Right atrium auricular region (tissue), 2 donors: Measurements from ENCODE around the gene PLD5. TPM values are rescaled to one million over a fixed set of nuclear protein-coding genes. Genes with fewer than 3 reads are reported as not detected.
"Not testable (repeated sequence)": the region's sequence is repeated elsewhere in the genome, so short reads cannot be mapped to it uniquely, and the experiment has no call there.

Source experiments
- DNase-seq: peaks from one replicate; pipeline ENCODE4 v3.0.0-alpha.2; 2019; ENCODE audit warnings: low spot score
- H3K27ac ChIP-seq, 2 donors: fragments of 200-600 bp; sonication (generic); 1 replicate in 1 of 2; 2 replicates in 1 of 2; pipeline ENCODE4 v1.5.1; 2016 to 2019
- H3K27me3 ChIP-seq, 2 donors: fragments of 200-600 bp; sonication (generic); one replicate each; pipeline versions ENCODE4 v1.5.1 to v1.6.0; 2017 to 2019
- H3K36me3 ChIP-seq: fragments of 200-600 bp; sonication (generic); one replicate; pipeline ENCODE4 v1.5.1; 2016
- H3K4me1 ChIP-seq, 2 donors: fragments of 200-600 bp; sonication (generic); one replicate each; pipeline versions ENCODE4 v1.5.1 to v1.6.0; 2017 to 2019
- H3K4me3 ChIP-seq, 2 donors: fragments of 200-600 bp; sonication (generic); 1 replicate in 1 of 2; 2 replicates in 1 of 2; pipeline ENCODE4 v1.5.1; 2017 to 2019; ENCODE audit warnings: mild to moderate bottlenecking in 1 of 2, moderate library complexity in 1 of 2
- H3K9me3 ChIP-seq, 2 donors: fragments of 200-600 bp; sonication (generic); one replicate each; pipeline ENCODE4 v1.5.1; 2019
- total RNA-seq, 2 donors: library from RNA; depleted of rRNA; stranded (reverse); fragments of >200 nt; gene quantifications; one replicate each; pipeline ENCODE4 v1.1.0, GENCODE V29; 2016
- TF ChIP-seq, protein P1 (sequence below), 2 donors: fragments of 200-600 bp; sonication (generic); IDR thresholded peaks; one replicate each; pipeline ENCODE4 v1.5.1; 2019; ENCODE audit warnings: antibody characterized with exemption in 2 of 2

PLD5 gene
- total RNA-seq, 2 donors from 2014 or later, result 0.12 to 0.19 TPM

DNA sequence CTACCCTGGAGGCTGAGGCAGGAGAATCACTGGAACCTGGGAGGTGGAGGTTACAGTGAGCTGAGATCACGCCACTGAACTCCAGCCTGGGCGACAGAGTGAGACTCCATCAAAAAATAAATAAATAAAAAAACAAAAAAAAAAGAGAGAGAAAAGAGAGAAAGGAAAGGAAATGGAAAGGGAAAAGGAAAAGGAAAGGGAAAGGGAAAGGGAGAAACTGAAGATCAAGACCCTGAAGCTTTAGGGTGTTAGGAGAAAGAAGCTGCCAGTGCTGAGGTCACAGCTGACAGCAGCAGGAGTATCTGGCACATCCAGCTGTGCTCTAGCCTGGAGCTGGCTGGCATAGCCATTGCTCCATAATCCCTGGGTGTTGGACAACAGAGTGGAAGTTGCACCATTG is 257.5 kb downstream of the PLD5 start:
- not testable (repeated sequence) for H3K4me3 ChIP-seq, DNase-seq, H3K4me1 ChIP-seq, H3K9me3 ChIP-seq, H3K36me3 ChIP-seq, H3K27ac ChIP-seq, H3K27me3 ChIP-seq

DNA sequence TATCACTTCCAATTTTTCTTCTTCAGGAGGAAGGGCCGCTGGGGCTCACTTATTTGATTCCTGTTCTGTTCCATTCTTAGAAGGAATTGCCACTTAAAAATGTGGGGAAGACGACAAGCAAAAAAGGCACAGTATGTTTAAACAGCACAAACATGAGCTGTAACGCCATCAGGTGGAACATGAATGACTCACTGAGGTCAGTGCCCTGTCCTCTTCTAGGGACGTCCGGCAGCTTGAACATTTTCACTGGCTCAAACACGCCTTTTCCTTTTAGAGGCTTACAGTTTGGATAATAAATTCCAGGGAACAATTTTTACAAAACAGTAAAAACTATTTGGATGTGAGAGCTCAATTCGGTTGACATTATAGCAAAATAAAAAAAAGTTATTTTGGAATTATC is 260.1 kb downstream of the PLD5 start:
- not testable (repeated sequence) for H3K27me3 ChIP-seq, DNase-seq, H3K9me3 ChIP-seq, H3K4me3 ChIP-seq, H3K36me3 ChIP-seq, H3K27ac ChIP-seq, H3K4me1 ChIP-seq

DNA sequence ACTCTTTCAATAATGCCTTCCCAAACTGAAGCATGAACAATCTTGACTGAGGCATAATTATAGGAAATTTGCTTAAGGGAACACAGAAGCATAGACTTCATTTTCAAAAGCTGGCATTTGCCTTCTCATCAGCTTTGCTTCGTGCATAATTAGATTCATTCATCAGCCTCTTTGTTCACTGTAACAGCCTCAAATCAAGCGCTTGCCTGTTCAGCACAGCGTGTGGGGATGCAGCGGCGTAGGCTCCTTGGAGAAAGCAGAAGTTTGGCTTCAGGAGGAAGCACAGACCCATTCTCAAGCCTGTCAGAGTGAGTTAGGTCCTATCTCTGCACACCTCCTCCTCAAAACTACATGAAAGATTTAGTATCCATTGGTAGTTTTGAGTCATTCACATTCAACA is 279.2 kb downstream of the PLD5 start:
- Histone ChIP-seq H3K36me3 (no peaks in the 10 kb centered on the region), H3K4me3 (no peak overlapping the region), H3K9me3 (no peaks in the 10 kb centered on the region), H3K27ac (no peak overlapping the region), H3K4me1 (no peaks in the 10 kb centered on the region), H3K27me3 (no peaks in the 10 kb centered on the region)
- no peak for DNase-seq
- TF ChIP-seq, protein P1, sequence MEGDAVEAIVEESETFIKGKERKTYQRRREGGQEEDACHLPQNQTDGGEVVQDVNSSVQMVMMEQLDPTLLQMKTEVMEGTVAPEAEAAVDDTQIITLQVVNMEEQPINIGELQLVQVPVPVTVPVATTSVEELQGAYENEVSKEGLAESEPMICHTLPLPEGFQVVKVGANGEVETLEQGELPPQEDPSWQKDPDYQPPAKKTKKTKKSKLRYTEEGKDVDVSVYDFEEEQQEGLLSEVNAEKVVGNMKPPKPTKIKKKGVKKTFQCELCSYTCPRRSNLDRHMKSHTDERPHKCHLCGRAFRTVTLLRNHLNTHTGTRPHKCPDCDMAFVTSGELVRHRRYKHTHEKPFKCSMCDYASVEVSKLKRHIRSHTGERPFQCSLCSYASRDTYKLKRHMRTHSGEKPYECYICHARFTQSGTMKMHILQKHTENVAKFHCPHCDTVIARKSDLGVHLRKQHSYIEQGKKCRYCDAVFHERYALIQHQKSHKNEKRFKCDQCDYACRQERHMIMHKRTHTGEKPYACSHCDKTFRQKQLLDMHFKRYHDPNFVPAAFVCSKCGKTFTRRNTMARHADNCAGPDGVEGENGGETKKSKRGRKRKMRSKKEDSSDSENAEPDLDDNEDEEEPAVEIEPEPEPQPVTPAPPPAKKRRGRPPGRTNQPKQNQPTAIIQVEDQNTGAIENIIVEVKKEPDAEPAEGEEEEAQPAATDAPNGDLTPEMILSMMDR (IDR thresholded peaks at IDR 0.05), result no peak

DNA sequence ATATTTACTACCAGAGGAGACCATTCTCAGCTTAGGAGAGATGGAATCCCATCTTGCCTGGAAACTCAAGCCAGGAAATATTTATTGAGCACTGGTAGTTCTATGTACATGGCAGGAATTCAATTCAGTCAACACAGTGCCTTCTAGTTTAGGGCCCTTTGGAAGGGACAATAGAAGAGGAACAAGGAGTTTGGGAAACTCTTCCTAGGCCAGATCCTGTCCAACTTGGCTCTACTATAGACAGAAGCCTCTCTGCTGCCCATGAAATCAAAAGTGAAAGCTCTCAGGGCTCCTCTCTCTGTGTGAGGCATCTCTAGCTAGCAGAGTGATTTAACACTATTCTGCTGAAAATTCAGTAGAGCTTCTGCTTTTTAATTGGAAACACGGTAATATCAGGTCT is 281.0 kb downstream of the PLD5 start:
- H3K9me3 ChIP-seq, result no peaks in the 10 kb centered on the region
- H3K27me3 ChIP-seq, result no peaks in the 10 kb centered on the region
- no peaks in the 10 kb centered on the region for H3K36me3 ChIP-seq
- H3K4me1 ChIP-seq, result no peaks in the 10 kb centered on the region
- DNase-seq, result no peak
- TF ChIP-seq, protein P1 (IDR thresholded peaks at IDR 0.05), result no peak
- H3K4me3 ChIP-seq, result no peak overlapping the region
- H3K27ac ChIP-seq, result no peak overlapping the region

DNA sequence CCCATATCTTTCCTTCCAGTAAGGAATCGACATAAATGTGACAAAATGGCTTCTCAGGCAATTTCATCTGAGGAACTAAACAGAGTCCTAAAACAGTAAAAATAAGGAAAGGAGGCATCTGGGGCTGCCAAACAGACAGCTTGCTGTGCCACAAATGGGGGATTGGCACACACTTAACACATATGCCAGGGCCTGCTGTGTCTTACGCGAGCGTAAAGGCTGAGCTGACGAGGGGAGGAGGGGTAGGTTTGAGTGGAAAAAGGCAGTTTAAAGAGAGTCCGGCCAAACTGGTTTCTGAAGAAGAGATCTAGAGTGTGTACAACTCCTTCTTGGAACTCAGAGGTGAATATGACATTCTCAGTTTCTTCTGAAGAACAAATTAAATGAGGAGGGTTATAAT is 281.5 kb downstream of the PLD5 start:
- H3K4me1 ChIP-seq, result no peaks in the 10 kb centered on the region
- TF ChIP-seq, protein P1 (IDR thresholded peaks at IDR 0.05), result no peak
- H3K4me3 ChIP-seq, result no peak overlapping the region
- no peak overlapping the region for H3K27ac ChIP-seq
- no peaks in the 10 kb centered on the region for H3K27me3 ChIP-seq
- DNase-seq, result no peak
- H3K9me3 ChIP-seq, result no peaks in the 10 kb centered on the region
- no peaks in the 10 kb centered on the region for H3K36me3 ChIP-seq

DNA sequence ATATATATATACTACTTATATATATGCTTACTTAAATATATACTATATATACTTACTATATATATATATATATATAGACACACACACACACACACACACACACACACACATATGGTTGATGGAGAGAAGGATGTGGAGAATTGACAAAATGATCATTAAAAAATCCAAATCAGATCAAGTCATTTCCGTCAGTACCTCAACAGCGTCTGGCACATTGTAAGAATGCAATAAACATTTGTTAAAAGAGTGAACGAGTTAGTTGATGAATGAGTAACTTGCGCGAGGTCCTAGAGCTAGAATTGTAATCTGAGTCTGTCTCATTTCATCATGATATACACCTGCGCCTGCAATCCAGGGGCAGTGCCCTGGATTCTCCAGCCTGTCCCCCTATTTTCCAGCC is 282.6 kb downstream of the PLD5 start:
- H3K9me3 ChIP-seq, result no peaks in the 10 kb centered on the region
- TF ChIP-seq, protein P1 (IDR thresholded peaks at IDR 0.05), result no peak
- H3K4me1 ChIP-seq, result no peaks in the 10 kb centered on the region
- DNase-seq, result no peak
- no peaks in the 10 kb centered on the region for H3K36me3 ChIP-seq
- no peak overlapping the region for H3K4me3 ChIP-seq
- H3K27me3 ChIP-seq, result no peaks in the 10 kb centered on the region
- no peak overlapping the region for H3K27ac ChIP-seq

DNA sequence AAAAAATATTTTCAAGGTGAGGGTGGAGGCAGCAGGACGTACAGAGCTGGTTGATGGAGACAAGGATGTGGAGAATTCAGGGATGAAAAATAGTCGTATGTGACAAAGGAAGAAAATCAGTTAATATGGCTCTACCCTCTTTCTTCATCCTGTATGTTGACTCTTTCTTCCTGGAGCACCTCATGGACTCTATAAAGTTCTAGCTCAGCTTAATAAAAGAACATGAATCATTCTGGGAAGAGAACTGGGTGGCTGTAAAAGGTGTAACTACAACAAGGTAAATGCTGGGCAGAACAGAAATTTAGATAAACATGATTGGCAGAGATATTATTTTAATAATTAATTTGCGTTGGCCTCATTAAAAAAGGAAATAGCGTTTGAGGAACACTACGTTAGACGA is 283.8 kb downstream of the PLD5 start:
- H3K9me3 ChIP-seq, result no peaks in the 10 kb centered on the region
- DNase-seq, result no peak
- no peaks in the 10 kb centered on the region for H3K27me3 ChIP-seq
- H3K27ac ChIP-seq, result no peak overlapping the region
- TF ChIP-seq, protein P1 (IDR thresholded peaks at IDR 0.05), result no peak
- H3K36me3 ChIP-seq, result no peaks in the 10 kb centered on the region
- no peaks in the 10 kb centered on the region for H3K4me1 ChIP-seq
- H3K4me3 ChIP-seq, result no peak overlapping the region
